Activated CD8-positive, alpha-beta T cell treated with anti-CD3 and anti-CD28 coated beads for 36 hours (primary cell): ENCODE data around the gene SSBP3. TPM values are rescaled to one million over a fixed set of nuclear protein-coding genes. Genes with fewer than 3 reads are reported as not detected.

Experiments used
- ATAC-seq: fragments of 200-7000 bp; cut with Tn5 transposase; one replicate; pipeline ENCODE4 v1.10.0; 2021; ENCODE audit warnings: mild to moderate bottlenecking, moderate library complexity
- CTCF ChIA-PET: fragments of 350-600 bp; sonication (Branson Sonifier 250); formaldehyde crosslinking; loops from one replicate; lab custom pipeline; 2021; ENCODE audit warnings: antibody characterized with exemption; lab: Charles Lee
- POLR2A ChIA-PET: fragments of 350-600 bp; sonication (Branson Sonifier 250); formaldehyde crosslinking; loops from one replicate; lab custom pipeline; 2021; ENCODE audit warnings: antibody characterized with exemption; lab: Charles Lee
- DNase-seq: peaks from one replicate; pipeline ENCODE4 v3.0.0-alpha.2; 2020
- H3K27ac Mint-ChIP-seq: one replicate; pipeline ENCODE4 v1.8.0; 2021; ENCODE audit warnings: mild to moderate bottlenecking, mixed read lengths
- H3K27me3 Mint-ChIP-seq: one replicate; pipeline ENCODE4 v1.8.0; 2021; ENCODE audit warnings: mixed read lengths
- H3K36me3 Mint-ChIP-seq: one replicate; pipeline ENCODE4 v1.8.0; 2021; ENCODE audit warnings: low read depth, mixed read lengths
- H3K4me1 Mint-ChIP-seq: one replicate; pipeline ENCODE4 v1.8.0; 2021; ENCODE audit warnings: low read depth, mixed read lengths
- H3K4me3 Mint-ChIP-seq: one replicate; pipeline ENCODE4 v1.8.0; 2021; ENCODE audit warnings: mild to moderate bottlenecking, moderate library complexity, mixed read lengths
- H3K9me3 Mint-ChIP-seq: one replicate; pipeline ENCODE4 v1.8.0; 2021; ENCODE audit warnings: mixed read lengths
- CTCF ChIP-seq: fragments of 200-600 bp; IDR thresholded peaks from one replicate; pipeline ENCODE4 v1.8.0; 2022; ENCODE audit warnings: antibody characterized with exemption, mild to moderate bottlenecking
- intact Hi-C: fragments of 100-400 bp; cut with micrococcal nuclease; formaldehyde crosslinking; loops from one replicate; pipeline ENCODE4 v1.10.0; 2022
- total RNA-seq, 2 experiments: library from RNA; stranded (reverse); gene quantifications; one replicate each; pipeline ENCODE4 v1.2.3, GENCODE V29; 2021

Gene SSBP3
- total RNA-seq, 2 experiments from 2014 or later: 62.6 to 67.8 TPM

GRCh38 chr1:54376430-54377039, 29.7 kb downstream of the SSBP3 start:
- peaks cover 89% of the 10 kb centered on the region for H3K4me1 Mint-ChIP-seq
- peaks cover 21% of the 10 kb centered on the region for H3K36me3 Mint-ChIP-seq
- H3K27me3 Mint-ChIP-seq: no peaks in the 10 kb centered on the region
- DNase-seq (peak; percentile 62), ATAC-seq (peak; percentile 62)
- TF ChIP-seq CTCF: no peak
- H3K9me3 Mint-ChIP-seq: no peaks in the 10 kb centered on the region
- H3K27ac Mint-ChIP-seq: peak overlapping the region; percentile 35
- CTCF ChIA-PET: interaction anchor here (0.9 to 1.2 kb wide), 3 partner anchors 20 to 106 kb away, joined by 3 read pairs; no protein-coding TSS in a partner anchor
- POLR2A ChIA-PET: interaction anchor here (0.7 to 1.7 kb wide), 8 partner anchors 8 to 91 kb away, joined by 3 to 7 read pairs (median 3); no protein-coding TSS in a partner anchor
- intact Hi-C loops: no loop called here
- H3K4me3 Mint-ChIP-seq: no peak overlapping the region

- TF ChIP-seq CTCF: no peak
- no peak overlapping the region for H3K4me3 Mint-ChIP-seq
- no peaks in the 10 kb centered on the region for H3K9me3 Mint-ChIP-seq
- H3K27ac Mint-ChIP-seq: no peak overlapping the region
- no peaks in the 10 kb centered on the region for H3K27me3 Mint-ChIP-seq
- intact Hi-C loops: no loop called here
- ChIA-PET POLR2A (interaction anchor here (1.0 to 1.7 kb wide), 4 partner anchors 10 to 114 kb away, joined by 3 to 7 read pairs (median 4); no protein-coding TSS in a partner anchor), CTCF (interaction anchor here (0.9 to 1.2 kb wide), 3 partner anchors 20 to 105 kb away, joined by 3 read pairs; no protein-coding TSS in a partner anchor)
- H3K4me1 Mint-ChIP-seq: peaks cover 92% of the 10 kb centered on the region
- peaks cover 18% of the 10 kb centered on the region for H3K36me3 Mint-ChIP-seq
- DNase-seq: no peak
- no peak for ATAC-seq
Measured at GRCh38 chr1:54375712-54376429, 30.3 kb downstream of the SSBP3 start.

GRCh38 chr1:54375298-54375697, 30.9 kb downstream of the SSBP3 start:
- POLR2A ChIA-PET: interaction anchor here (0.7 to 1.7 kb wide), 2 partner anchors 114 to 427 kb away, joined by 3 to 5 read pairs; no protein-coding TSS in a partner anchor
- Mint-ChIP-seq H3K4me3 (no peak overlapping the region), H3K9me3 (no peaks in the 10 kb centered on the region), H3K36me3 (peaks cover 13% of the 10 kb centered on the region), H3K4me1 (peaks cover 88% of the 10 kb centered on the region), H3K27ac (no peak overlapping the region), H3K27me3 (no peaks in the 10 kb centered on the region)
- intact Hi-C loops: no loop called here
- ATAC-seq: no peak
- CTCF ChIA-PET: no interaction called here
- TF ChIP-seq CTCF: no peak
- no peak for DNase-seq

GRCh38 chr1:54374766-54375165, 31.4 kb downstream of the SSBP3 start:
- Mint-ChIP-seq H3K9me3 (no peaks in the 10 kb centered on the region), H3K36me3 (peaks cover 10% of the 10 kb centered on the region), H3K27ac (no peak overlapping the region), H3K27me3 (no peaks in the 10 kb centered on the region), H3K4me3 (no peak overlapping the region), H3K4me1 (peaks cover 85% of the 10 kb centered on the region)
- POLR2A ChIA-PET: interaction anchor here (0.7 to 1.7 kb wide), 2 partner anchors 115 to 426 kb away, joined by 3 to 5 read pairs; no protein-coding TSS in a partner anchor
- intact Hi-C loops: no loop called here
- no peak for ATAC-seq
- no peak for DNase-seq
- CTCF ChIA-PET: no interaction called here
- no peak for TF ChIP-seq CTCF

GRCh38 chr1:54372978-54373377, 33.2 kb downstream of the SSBP3 start:
- Mint-ChIP-seq H3K27ac (peak overlapping the region; percentile 71), H3K4me3 (peak overlapping the region; percentile 21), H3K9me3 (no peaks in the 10 kb centered on the region), H3K36me3 (peaks cover 3% of the 10 kb centered on the region), H3K27me3 (no peaks in the 10 kb centered on the region), H3K4me1 (peaks cover 82% of the 10 kb centered on the region)
- ChIA-PET POLR2A (no interaction called here), CTCF (no interaction called here)
- ATAC-seq: peak; percentile 72
- DNase-seq: peak; percentile 66
- no peak for TF ChIP-seq CTCF
- intact Hi-C loops: no loop called here
